ENCODE data around the gene OR2J3.
"Not testable (repeated sequence)": the region's sequence is repeated elsewhere in the genome, so short reads cannot be mapped to it uniquely, and the experiment has no call there.

The OR2J3 gene

DNA sequence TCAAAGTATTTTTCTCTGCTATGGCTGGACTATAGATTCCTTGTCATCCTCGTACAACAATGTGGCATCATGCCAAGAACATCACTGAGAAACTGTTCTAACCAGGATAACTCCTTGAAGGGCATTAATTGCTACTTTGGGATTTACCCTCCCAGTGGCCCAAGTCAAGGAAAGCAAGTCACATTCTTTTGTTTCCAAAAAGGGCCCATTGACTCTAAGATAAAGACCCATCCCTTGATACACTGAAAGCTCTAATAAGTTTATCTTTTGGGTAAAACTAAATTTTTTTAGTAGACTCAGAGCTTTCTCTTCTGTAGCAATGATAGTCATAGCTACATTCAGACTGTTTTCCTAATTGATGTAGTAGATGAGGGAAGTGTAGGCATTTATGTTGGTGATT, at the start of gene OR2J3:
TSS of gene OR2J3 (plus strand) at position 301 of the 400 bp plus-strand sequence. CDS start 3,833 bp downstream, outside the sequence.
- DNase-seq (ENCODE audit: low read depth in 2 of 2): no peak

DNA sequence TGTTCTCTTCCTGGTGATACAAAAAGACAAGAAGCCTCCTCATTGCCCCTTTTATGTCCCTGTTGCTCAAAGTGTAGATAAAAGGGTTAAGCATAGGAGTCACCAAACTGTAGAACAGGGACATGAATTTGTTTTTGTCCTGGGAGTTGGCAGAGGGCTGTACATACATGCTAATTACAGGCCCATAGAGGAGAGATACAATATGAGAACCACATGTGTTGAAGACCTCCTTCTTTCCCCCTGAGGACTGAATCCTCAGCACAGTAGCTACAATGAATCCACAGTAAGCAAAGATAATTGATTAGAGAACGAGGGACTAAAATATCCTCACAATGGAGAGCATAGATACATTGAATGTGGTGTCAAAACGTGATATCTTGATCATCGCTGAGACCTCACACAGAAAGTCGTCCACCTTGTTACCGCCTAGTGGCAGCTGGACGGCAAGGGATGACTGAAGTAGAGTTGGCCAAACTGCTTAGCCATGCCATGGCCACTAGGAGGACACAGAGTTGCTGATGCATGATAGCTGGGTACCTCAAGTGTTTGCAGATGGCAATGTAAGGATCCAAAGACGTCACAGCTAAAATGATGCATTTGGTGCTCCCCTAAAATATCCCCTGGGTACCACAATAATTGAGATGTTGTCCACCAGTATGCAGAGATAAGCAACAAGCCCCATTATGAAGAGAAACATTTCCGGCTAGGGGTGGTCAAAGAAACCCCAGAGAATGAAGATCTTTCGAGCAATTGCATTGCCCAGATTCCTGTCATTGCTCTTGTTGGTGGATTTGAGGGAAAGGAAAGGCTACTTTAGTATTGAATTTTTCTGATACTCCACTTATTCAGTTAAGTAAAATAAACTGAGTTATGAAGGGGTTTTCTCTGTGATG, 35.8 kb upstream of the OR2J3 start:
- DNase-seq (ENCODE audit: low read depth in 2 of 2): no peak

DNA sequence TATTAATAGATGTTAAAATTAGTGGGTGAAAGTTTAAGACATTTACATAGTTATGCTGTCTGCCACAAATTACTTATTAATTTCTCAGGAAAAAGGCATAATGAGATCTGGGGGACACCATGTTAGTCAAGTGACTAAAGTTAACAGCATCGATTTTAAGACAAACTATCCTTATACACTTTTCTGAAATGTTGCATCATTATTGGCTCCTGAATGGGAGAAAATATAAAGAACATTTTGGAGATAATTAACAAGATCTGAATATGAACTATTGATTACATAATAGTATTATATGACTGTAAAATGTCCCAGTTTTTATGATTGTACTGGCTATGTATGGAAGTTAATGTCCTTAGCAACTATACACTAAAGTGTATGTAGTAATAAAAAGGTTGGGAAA, 28.7 kb upstream of the OR2J3 start:
- DNase-seq (ENCODE audit: low read depth in 2 of 2): no peak

DNA sequence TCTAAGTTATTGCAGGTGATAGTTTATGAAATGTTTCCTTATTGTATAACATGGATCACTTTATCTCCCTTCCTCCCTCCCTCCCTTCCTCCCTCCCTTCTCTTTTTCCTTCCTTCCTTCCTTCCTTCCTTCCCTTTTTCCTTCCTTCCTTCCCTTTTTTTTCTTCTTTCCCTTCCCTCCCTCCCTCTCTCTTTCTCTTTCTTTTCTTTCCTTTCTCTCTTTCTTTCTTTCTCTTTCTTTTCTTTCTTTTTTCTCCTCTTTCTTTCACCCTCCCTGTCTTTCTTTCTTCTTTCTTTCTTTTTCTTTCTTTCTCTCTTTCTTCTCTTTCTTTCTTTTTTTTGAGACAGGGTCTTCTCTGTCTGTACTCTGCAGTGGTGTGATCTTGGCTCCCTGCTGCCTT, 26.5 kb upstream of the OR2J3 start:
- no peak for DNase-seq (ENCODE audit: low read depth in 2 of 2)

DNA sequence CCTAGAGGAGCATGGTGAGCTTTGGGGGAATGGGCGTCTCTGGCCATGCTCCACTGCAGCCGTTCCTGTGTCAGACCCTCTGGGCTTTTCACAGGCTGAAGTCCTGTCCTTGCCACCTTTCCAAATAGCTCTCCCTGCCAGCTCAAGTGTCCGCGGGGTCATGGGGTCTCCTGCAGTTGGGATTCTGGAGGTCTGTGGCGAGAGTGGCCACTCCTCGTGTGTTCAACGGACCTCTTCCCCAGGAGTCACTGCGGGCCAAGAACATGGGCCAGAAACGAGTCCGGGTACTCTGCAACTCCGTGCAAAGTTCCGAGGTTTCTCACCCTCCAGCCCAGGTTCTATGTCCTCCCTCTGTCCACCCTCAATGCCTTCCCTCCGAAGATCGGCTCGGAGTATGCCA, 25.4 kb upstream of the OR2J3 start:
- no peak for DNase-seq (ENCODE audit: low read depth in 2 of 2)

DNA sequence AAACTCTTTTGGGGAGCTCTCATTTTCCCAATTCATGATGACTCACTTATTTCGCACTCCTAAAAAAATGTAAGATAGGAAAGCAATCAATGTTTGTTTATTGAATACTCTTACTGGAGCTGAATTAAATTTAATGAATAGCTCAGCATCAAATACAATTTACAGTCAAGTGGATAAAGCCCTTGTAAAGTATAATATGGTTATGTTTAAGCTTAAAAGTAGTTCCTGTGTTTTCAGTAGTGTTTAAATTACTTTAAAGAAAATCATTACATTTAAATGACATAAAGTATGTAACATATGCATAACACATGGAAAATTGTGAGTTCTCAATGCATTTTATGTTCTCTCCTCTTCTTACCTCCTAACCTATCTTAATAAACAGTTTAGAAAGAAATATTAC, 20.6 kb upstream of the OR2J3 start, which contains the start of gene OR2B3:
TSS of gene OR2B3 (minus strand) at position 101 of the 400 bp plus-strand sequence. CDS start at position 36, 65 bp downstream.
- no peak for DNase-seq (ENCODE audit: low read depth in 2 of 2)

DNA sequence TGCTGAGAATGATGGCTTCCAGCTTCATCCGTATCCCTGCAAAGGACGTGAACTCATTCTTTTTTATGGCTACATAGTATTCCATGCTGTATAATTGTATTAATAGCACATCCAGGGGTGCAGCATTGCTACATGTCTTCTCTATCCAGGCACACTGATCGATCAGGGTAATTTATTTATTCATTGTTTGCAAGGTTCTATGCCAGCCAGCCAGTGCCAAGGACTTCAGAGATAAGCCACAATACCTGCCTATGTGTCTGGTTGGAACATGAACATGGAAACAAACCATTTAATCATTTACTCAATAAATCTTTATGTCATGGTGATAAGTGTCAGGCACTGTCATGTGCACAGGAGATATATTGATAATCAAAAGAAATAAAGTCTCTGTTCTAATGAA, 14.9 kb upstream of the OR2J3 start:
- no peak for DNase-seq (ENCODE audit: low read depth in 2 of 2)

DNA sequence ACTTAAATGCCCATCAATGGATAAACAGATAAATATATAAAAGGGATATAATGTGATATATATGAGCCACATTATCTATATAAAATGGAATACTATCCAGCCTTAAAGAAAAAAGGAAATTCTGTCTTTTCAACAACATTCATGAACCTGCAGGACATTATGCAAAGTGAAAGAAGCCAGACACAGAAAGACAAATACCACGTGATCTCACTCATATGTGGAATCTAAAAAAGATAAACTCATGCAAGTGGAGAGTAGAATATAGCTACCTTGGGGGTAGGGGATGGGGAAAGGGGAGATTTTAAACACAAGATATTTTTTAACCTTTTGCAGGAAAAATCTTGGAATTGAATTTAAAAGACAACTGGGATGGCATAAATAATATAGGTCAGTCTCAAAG, 10.1 kb upstream of the OR2J3 start:
- DNase-seq (ENCODE audit: low read depth in 2 of 2): no peak

DNA sequence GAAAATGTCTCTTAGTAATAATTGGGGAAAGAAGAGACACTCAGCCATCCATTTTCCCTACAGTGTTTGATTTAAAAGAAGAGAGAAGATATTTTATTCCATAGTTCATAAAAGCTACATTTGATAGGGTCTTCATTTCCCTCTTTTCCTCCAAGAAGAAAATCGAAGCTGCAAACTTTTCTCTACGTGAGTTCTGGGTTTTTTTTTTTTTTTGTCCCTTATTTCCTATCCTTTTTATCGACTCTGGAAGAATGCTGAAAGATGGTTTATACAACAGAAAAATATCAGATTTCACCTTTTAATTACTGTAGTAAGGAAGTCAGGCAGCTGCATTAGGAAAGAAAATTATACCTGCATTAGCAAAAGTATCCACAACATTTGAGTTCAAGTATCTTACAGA, 8.7 kb upstream of the OR2J3 start, which contains the start of gene OR2J1:
TSS of gene OR2J1 (plus strand) at position 301 of the 400 bp plus-strand sequence. CDS start 1,453 bp downstream, outside the sequence.
- DNase-seq (ENCODE audit: low read depth in 2 of 2): no peak

DNA sequence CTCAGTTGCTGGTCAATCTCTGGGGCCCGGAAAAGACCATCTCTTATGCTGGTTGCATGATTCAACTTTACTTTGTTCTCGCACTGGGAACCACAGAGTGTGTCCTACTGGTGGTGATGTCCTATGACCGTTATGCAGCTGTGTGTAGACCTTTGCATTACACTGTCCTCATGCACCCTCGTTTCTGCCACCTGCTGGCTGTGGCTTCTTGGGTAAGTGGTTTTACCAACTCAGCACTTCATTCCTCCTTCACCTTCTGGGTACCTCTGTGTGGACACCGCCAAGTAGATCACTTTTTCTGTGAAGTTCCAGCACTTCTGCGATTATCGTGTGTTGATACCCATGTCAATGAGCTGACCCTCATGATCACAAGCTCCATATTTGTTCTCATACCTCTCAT, 4.3 kb downstream of the OR2J3 start:
- no peak for DNase-seq (ENCODE audit: low read depth in 2 of 2)

DNA sequence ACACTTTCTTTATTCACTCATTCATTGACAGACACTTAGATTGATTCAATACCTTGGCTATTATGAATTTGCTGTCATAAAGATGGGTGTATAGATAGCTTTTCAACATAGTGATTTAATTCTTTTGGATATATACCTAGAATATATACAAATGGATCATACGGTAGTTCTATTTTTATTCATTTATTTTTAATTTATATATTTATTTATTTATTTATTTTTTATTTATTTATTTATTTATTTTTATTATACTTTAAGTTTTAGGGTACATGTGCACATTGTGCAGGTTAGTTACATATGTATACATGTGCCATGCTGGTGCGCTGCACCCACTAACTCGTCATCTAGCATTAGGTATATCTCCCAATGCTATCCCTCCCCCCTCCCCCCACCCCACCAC, 7.1 kb downstream of the OR2J3 start:
- not testable (repeated sequence) for DNase-seq (ENCODE audit: low read depth in 2 of 2)

DNA sequence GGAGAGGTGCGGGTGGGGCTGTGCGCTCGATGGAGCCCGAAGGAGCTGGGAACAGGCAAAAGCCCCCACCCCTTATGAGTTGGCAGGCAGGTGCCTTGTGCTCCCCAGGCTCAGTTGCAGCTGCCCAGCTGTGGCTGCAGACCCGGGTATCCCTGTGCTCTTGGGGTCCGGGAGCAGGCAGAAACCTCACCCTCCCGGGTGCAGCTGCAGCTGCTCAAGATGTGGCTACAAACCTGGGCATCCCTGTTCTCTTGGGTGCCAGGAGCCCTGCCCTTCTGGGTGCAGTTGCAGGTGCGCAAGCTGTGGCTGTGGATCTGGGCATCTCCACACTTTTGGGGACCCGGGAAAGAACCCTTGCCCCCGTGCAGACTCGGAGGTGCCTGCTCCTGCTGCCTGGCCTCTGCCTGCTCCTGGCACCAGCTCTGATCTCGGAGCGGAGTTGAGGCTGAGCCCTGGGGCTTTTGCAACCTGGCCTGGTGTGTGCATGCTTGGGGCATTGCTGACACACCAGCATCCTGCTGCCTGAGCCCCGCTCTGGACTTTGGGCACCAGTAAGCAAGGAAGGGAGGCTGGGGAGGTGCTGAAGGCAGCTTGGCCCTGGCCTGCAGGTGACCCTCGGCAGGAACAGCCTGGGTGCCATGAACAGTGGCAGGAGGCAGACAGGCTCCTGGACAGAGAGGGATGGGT, 21.6 kb downstream of the OR2J3 start:
- DNase-seq (ENCODE audit: low read depth in 2 of 2): no peak

DNA sequence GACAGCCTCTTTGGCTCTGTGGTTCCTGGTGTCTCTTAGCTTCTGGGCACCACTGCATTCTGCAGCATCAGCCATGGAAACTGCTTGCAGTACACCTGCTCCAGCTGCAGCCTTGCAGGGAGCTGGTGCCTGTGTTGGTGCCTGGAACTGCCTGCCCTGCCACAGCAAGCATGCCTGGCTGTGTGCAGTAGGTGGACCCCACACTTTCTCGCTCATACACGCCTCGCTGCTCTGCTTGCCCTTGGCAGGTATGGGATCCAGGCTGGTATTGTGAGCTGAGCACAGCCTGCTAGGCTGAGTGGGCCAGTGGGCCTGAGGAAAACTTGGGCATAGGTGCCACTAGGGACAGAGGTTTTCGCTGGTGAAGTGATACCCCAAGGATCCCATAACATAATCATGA, 22.8 kb downstream of the OR2J3 start:
- DNase-seq (ENCODE audit: low read depth in 2 of 2): no peak

DNA sequence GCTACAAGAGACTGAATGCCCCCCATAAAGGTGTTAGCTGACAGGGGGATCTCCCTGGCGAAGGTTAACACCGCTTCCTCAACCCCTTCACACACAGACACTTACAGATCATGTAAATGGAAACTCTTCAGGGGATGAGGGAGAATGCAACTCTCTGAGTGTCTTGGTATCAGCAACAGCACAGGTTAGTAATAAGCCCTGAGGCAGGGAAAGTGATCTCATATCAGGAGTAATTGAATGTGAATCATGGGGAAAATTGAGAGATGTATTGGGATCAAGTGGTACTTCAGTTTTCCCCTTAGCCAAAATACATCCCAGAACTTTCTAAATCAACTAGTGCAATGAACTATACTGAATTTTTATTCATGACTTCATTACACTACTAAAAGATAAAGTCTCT, 23.8 kb downstream of the OR2J3 start:
- DNase-seq (ENCODE audit: low read depth in 2 of 2): no peak

DNA sequence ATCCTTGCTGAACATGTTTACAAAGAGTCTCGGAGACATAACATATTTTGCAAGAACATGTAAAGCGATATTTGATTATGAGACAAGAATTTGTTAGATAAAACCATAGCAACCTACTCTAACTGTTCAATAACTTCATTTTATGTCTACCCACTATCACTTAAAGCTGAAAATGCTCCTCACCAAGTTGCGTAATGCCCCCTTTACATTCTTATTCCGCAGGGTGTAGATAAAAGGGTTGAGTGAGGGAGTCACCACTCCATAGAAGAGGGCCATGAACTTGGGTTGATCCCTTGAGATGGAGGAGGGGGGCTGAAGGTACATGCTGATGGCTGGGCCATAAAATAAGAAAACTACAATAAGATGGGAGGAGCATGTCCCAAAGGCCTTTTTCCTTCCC, 29.9 kb downstream of the OR2J3 start:
- DNase-seq (ENCODE audit: low read depth in 2 of 2): no peak

DNA sequence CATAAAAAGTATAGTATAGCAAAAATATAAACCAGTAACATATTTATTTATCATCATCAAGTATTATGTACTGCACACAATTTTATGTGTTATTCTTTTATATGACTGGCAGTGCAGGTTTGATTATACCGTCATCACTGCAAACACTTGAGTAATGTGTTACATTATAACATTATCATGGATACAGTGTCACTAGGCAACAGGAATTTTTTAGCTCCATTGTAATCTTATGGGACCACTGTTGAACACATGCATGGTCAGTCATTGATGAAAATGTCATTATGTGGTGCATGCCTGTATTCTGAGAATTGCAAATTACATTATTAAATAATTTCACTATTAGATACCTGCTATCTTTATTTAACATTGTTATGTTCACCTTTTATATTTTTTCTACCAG, 33.7 kb downstream of the OR2J3 start:
- DNase-seq (ENCODE audit: low read depth in 2 of 2): no peak

DNA sequence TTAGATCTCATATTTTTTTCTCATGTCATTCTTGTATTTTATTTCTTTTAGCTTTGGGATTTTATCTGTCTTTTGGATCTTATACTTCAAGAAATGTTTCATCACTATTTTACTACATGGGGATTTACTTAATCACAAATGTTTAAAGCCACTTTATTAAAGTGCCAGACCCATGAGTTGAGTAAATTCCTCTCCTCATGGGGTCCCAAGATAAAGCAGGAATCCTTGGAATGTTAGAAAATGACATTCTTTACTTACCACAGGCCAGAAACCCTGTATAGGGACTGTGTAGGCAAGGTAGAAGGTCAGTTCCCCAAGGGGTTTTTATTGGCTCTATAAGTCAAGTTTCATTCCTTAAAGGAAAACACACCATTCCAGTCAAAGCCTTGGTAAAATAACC, 34.5 kb downstream of the OR2J3 start:
- DNase-seq (ENCODE audit: low read depth in 2 of 2): no peak

DNA sequence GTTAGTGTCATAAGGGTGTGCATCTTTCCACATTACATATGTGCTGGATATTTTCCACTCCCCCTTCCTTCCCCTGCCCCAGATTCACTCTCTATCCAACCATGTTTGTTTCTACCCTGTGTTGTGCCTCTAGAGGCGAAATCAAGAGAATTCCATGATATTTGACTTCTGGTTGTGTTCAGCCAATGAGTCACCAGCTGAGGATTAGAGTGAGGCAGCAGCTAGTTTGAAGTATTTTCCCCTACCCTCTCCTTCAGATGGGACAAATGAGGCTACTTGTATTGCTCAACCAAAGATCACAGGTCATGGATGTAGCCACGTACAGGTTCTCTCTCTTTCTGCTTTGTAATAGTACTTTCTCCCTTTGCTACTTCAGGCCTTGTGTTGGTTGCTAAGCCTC, 38.3 kb downstream of the OR2J3 start:
- no peak for DNase-seq (ENCODE audit: low read depth in 2 of 2)

DNA sequence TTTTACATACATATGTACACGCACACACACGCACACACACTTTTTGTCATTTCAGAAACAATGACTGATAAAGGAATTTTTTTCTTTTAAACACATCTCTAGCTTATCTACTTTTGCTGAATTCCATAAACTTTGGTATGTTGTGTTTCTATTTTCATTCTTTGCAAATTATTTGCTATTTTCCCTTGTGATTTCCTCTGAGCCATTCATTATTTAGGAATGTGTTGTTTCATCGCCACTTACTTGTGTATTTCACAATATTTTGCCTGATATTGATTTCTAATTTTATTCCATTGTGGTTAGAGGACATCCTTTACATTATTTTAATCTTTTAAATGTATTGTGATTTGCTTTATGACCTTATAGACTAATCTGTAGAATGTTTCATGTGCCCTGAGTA, 39.2 kb downstream of the OR2J3 start:
- no peak for DNase-seq (ENCODE audit: low read depth in 2 of 2)

DNA sequence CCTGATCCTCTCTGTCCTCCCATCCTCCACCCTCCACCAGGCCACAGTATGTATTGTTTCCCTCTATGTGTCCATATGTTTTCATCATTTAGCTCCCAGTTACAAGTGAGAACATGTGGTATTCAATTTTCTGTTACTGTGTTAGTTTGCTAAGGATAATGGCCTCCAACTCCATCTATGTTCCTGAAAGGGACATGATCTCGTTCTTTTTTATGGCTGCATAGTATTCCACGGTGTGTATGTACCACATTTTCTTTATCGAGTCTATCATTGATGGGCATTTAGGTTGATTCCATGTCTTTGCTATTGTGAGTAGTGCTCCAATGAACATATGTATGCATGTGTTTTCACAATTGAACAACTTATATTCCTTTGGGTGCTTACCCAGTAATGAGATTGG, 41.6 kb downstream of the OR2J3 start:
- DNase-seq (ENCODE audit: low read depth in 2 of 2): not testable (repeated sequence)

DNA sequence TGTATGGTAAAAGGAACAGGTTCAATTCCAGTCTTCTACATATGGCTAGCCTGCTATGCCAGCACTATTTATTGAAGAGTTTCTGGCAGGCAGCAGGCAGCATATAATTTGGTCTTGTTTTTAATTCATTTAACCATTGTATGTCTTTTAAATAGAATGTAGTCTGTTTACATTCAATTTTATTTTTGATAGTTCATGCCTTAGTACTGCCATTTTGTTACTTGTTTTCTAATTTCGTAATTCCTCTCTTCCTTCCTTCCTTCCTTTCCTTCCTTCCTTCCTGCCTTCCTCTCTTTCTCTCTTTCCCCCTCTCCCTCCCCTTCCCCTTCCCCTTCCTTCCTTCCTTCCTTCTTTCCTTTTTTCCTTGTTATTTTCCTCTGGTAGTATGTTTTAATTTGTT, 45.2 kb downstream of the OR2J3 start:
- DNase-seq (ENCODE audit: low read depth in 2 of 2): no peak

DNA sequence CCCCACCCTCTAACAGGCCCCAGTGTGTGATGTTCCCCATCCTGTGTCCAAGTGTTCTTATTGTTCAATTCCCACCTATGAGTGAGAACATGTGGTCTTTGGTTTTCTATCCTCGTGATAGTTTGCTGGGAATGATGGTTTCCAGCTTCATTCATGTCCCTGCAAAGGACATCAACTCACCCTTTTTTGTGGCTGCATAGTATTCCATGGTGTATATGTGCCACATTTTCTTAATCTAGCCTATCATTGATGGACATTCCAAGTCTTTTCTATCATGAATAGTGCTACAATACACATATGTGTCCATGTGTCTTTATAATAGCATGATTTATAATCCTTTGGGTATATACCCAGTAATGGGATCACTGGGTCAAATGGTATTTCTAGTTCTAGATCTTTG, 47.3 kb downstream of the OR2J3 start:
- DNase-seq (ENCODE audit: low read depth in 2 of 2): not testable (repeated sequence)

DNA sequence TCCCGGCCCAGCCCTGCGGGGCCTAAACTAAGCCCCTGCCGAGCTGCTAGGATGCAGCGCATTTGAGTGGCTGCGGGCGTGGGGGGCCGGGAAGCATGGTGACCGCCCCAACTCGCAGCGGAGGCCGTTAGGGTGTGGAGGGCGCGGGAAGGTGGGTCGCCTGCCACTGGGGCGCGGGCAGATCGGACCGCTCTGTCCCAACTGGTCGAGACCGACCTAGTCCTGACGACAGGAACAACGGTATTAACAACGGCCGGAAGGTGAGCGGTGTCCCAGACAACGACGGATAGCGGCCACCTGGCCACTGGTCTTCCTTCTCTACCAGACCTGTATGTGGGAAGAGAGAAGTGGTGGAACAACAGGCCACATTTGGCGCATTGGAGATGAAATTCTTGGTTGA, 52.1 kb downstream of the OR2J3 start:
- DNase-seq (ENCODE audit: low read depth in 2 of 2): not testable (repeated sequence)
